ENCODE results near the gene TRIP4. TPM values are rescaled to one million over a fixed set of nuclear protein-coding genes. Genes with fewer than 3 reads are reported as not detected.

Gene TRIP4
- total RNA-seq, 2 donors from 2014 or later, result 28.0 to 32.4 TPM

DNA sequence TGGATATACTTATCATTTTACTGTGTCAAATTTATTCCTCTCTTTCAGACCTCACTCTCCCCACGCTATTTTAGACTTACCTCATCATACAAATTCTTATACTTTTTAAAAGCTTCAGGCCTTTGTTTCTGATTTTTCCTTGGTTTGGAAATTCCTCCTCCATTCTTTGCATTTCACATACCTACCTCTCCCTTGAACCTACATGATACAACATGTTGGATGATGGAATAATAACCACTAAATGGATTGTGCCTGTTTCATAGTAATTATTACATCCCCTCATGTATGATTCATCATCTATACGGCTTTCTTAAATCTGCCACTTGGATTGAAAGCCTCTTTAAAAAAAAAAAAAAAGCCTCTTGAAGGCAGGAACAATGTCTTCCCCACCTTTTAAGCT lies 24.6 kb downstream of the TRIP4 start:
- Histone ChIP-seq H3K4me3 (no peak overlapping the region), H3K4me1 (no peaks in the 10 kb centered on the region), H3K27ac (no peak overlapping the region), H3K36me3 (peaks cover 9% of the 10 kb centered on the region), H3K9me3 (no peaks in the 10 kb centered on the region), H3K9ac (ENCODE audit: low read depth in 2 of 2, low read length in 2 of 2) (no peak overlapping the region), H3K27me3 (no peaks in the 10 kb centered on the region)
- intact Hi-C loops (cut with DNase I), result no loop called here
- DNase-seq, result no peak
- TF ChIP-seq, protein P1, sequence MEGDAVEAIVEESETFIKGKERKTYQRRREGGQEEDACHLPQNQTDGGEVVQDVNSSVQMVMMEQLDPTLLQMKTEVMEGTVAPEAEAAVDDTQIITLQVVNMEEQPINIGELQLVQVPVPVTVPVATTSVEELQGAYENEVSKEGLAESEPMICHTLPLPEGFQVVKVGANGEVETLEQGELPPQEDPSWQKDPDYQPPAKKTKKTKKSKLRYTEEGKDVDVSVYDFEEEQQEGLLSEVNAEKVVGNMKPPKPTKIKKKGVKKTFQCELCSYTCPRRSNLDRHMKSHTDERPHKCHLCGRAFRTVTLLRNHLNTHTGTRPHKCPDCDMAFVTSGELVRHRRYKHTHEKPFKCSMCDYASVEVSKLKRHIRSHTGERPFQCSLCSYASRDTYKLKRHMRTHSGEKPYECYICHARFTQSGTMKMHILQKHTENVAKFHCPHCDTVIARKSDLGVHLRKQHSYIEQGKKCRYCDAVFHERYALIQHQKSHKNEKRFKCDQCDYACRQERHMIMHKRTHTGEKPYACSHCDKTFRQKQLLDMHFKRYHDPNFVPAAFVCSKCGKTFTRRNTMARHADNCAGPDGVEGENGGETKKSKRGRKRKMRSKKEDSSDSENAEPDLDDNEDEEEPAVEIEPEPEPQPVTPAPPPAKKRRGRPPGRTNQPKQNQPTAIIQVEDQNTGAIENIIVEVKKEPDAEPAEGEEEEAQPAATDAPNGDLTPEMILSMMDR (IDR thresholded peaks at IDR 0.05), result no peak

DNA sequence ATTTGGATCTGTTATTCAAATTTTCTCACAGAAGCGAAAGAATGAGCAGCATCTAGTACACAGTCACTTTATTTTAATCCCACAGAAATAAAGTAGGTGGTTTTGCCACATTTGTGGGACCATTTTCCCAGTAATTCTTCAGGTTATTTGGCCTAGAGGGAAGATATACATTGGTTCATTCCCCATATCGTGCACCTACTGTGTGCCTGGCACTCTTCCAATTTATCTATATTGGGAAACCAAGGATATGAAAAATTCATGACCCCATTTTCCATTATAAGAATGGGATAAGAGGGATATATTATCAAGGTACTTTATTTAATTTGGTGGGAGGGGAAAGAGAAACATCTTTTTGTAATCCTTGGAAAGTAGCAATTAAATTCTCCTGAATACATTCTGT lies 35.1 kb downstream of the TRIP4 start:
- no peak overlapping the region for H3K9ac ChIP-seq (ENCODE audit: low read depth in 2 of 2, low read length in 2 of 2)
- intact Hi-C loops (cut with DNase I), result loop anchor here (10.0 kb wide), 2 partner anchors 232 to 262 kb away; no protein-coding TSS in a partner anchor
- peaks cover 12% of the 10 kb centered on the region for H3K36me3 ChIP-seq

DNA sequence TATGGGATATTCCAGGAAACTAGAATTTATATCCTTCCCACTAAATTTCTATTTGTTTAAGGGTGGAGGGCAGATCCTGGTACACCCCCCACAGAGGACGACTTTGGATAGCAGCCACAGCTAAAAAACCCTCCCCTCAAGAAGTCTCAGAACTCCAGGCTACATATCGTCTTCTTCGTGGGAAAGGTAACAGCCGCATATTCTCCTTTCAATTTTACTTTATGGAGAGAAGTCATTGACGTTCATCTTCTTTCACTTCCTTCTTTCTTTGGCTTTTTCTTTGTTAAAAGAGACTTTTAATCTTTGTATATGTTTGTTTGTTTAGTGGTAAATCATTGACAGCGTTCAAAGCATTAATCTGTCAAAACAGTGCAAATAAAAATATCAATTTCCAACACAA lies 36.3 kb downstream of the TRIP4 start:
- H3K4me3 ChIP-seq, result no peak overlapping the region
- TF ChIP-seq, protein P1 (IDR thresholded peaks at IDR 0.05), result no peak
- peaks cover 7% of the 10 kb centered on the region for H3K36me3 ChIP-seq
- H3K27me3 ChIP-seq, result no peaks in the 10 kb centered on the region
- H3K4me1 ChIP-seq, result no peaks in the 10 kb centered on the region
- H3K27ac ChIP-seq, result no peak overlapping the region
- no peaks in the 10 kb centered on the region for H3K9me3 ChIP-seq
- DNase-seq, result no peak
- H3K9ac ChIP-seq (ENCODE audit: low read depth in 2 of 2, low read length in 2 of 2), result no peak overlapping the region
- intact Hi-C loops (cut with DNase I), result loop anchor here (10.0 kb wide), 2 partner anchors 231 to 261 kb away; no protein-coding TSS in a partner anchor

More for the DNA sequence above, 35.1 kb downstream of the TRIP4 start:
- TF ChIP-seq, protein P1 (IDR thresholded peaks at IDR 0.05), result no peak
- Histone ChIP-seq H3K9me3 (no peaks in the 10 kb centered on the region), H3K27ac (no peak overlapping the region), H3K4me3 (no peak overlapping the region), H3K27me3 (no peaks in the 10 kb centered on the region), H3K4me1 (no peaks in the 10 kb centered on the region)
- DNase-seq, result no peak

DNA sequence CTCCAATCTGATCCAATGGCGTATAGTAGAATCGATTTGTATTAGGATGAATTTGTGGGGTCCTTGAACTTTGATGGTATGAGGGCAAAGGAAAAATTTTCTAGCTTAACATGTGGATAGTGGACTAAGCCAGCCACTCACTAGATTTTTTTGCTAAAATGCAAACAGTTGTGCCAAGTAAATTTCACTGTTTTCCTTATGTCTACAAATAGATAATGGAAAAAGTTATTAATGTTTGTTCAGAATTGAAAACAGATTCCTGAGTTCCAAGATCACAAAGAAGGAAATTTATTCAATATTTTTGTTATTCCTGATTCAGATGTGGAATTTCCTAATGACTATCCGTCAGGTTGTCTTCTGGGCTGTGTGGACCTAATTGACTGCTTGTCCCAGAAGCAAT lies 37.6 kb downstream of the TRIP4 start:
- intact Hi-C loops (cut with DNase I), result loop anchor here (10.0 kb wide), 2 partner anchors 230 to 260 kb away; no protein-coding TSS in a partner anchor
- H3K9me3 ChIP-seq, result no peaks in the 10 kb centered on the region
- H3K4me3 ChIP-seq, result no peak overlapping the region
- H3K4me1 ChIP-seq, result no peaks in the 10 kb centered on the region
- H3K27ac ChIP-seq, result no peak overlapping the region
- no peak overlapping the region for H3K9ac ChIP-seq (ENCODE audit: low read depth in 2 of 2, low read length in 2 of 2)
- H3K27me3 ChIP-seq, result no peaks in the 10 kb centered on the region
- no peak for DNase-seq
- no peaks in the 10 kb centered on the region for H3K36me3 ChIP-seq
- TF ChIP-seq, protein P1 (IDR thresholded peaks at IDR 0.05), result no peak

DNA sequence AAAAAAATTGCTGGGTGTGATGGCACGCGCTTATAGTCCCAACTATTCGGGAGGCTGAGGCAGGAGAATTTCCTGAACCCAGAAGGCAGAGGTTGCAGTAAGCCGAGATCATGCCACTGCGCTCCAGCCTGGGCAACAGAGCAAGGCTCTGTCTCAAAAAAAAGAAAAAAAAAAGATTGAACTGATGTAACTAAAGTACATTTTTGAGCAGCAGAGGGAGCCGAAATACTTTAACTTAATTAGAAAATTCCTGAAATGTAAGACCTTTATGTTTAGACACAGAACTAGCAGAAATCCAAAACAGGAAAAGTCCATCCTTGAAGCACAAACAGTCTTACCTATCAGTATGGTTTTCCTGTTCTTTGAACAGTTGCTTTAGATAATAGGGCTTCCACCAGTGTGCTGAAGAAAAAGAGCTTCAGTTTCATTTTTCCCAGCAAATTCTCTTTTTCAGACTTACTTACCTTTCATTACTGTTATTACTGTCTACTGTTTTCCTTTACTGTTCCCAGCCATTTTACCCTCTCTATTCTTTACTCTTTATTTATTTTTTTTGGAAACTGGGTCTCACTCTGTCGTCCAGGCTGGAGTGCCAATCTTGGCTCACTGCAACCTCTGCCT lies 39.3 kb downstream of the TRIP4 start:
- Histone ChIP-seq H3K27me3 (no peaks in the 10 kb centered on the region), H3K9ac (ENCODE audit: low read depth in 2 of 2, low read length in 2 of 2) (no peak overlapping the region), H3K36me3 (no peaks in the 10 kb centered on the region), H3K4me1 (no peaks in the 10 kb centered on the region), H3K9me3 (no peaks in the 10 kb centered on the region), H3K27ac (no peak overlapping the region), H3K4me3 (no peak overlapping the region)
- intact Hi-C loops (cut with DNase I), result loop anchor here (10.0 kb wide), 2 partner anchors 228 to 258 kb away; no protein-coding TSS in a partner anchor
- TF ChIP-seq, protein P1 (IDR thresholded peaks at IDR 0.05), result no peak
- no peak for DNase-seq

Measured in colonic mucosa (tissue), 4 donors.